ENCODE measurements around the gene ZSWIM6.

The ZSWIM6 gene

DNA sequence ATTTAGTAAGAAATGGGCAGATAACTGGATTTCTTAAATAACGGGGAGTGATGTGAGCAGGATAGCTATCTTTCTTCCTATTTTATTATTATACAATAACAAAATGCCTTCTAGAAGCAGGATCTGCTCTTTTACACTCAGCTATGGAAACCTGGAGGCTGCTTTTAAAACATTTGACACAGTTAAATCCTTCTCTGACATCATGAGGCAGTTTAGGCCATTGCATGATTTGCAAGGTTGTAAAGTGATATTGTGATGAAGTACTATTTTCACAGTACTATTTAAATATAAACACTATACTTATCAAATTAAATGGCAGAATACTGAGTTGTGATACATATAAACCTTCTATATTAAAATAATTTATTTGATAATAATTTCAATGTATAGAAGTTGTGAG lies 93.9 kb downstream of the ZSWIM6 start:
- Histone ChIP-seq H3K27ac (ENCODE audit: low read length) (no peak overlapping the region), H3K4me3 (ENCODE audit: low read length) (no peak overlapping the region), H2AFZ (ENCODE audit: low read length) (no peak overlapping the region), H3K9me3 (replicated peaks; ENCODE audit: insufficient read depth, low read length) (no peaks in the 10 kb centered on the region), H3K4me1 (ENCODE audit: low read length) (no peaks in the 10 kb centered on the region), H3K36me3 (replicated peaks; ENCODE audit: insufficient read depth, low read length) (no peaks in the 10 kb centered on the region), H3F3A (ENCODE audit: insufficient read depth, low read length) (no peaks in the 10 kb centered on the region), H4K20me1 (ENCODE audit: insufficient read depth, low read length) (no peaks in the 10 kb centered on the region), H3K9ac (ENCODE audit: low read length) (no peak overlapping the region), H3K4me2 (ENCODE audit: low read depth, low read length) (no peak overlapping the region), H3K27me3 (replicated peaks; ENCODE audit: insufficient read depth, low read length) (no peaks in the 10 kb centered on the region), H3K79me2 (ENCODE audit: low read length) (peaks cover 33% of the 10 kb centered on the region), H3K9me2 (replicated peaks; ENCODE audit: insufficient read depth, low read length) (no peaks in the 10 kb centered on the region)
- TF ChIP-seq EZH2phosphoT487 (IDR thresholded peaks at IDR 0.05; ENCODE audit: low read length) (no peak), EZH2 (optimal IDR thresholded peaks at IDR 0.05; ENCODE audit: low read depth, low read length) (no peak)
- TF ChIP-seq, protein P1, sequence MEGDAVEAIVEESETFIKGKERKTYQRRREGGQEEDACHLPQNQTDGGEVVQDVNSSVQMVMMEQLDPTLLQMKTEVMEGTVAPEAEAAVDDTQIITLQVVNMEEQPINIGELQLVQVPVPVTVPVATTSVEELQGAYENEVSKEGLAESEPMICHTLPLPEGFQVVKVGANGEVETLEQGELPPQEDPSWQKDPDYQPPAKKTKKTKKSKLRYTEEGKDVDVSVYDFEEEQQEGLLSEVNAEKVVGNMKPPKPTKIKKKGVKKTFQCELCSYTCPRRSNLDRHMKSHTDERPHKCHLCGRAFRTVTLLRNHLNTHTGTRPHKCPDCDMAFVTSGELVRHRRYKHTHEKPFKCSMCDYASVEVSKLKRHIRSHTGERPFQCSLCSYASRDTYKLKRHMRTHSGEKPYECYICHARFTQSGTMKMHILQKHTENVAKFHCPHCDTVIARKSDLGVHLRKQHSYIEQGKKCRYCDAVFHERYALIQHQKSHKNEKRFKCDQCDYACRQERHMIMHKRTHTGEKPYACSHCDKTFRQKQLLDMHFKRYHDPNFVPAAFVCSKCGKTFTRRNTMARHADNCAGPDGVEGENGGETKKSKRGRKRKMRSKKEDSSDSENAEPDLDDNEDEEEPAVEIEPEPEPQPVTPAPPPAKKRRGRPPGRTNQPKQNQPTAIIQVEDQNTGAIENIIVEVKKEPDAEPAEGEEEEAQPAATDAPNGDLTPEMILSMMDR (IDR thresholded peaks at IDR 0.05; ENCODE audit: low read length) = no peak
- DNase-seq = no peak

DNA sequence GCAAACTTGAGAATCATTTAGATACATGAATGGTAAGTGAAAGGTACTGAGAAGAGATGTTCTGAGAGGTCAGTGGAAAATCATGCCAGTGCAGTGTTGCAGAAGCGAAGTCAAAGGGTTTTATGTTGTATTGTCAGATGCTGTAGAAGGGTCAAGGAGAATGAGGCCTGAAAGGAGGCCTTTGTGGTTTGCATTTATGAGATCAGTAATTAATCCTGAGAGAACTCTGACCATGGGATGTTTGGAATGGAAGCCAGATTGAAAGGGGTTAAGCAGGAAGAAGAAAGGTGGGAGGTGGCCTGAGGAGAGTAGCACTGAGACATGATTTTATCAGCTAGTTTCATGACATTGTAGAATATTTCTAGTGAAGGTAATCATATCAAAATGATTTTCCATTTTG lies 97.8 kb downstream of the ZSWIM6 start:
- peaks cover 26% of the 10 kb centered on the region for H3K79me2 ChIP-seq (ENCODE audit: low read length)
- no peaks in the 10 kb centered on the region; the same call in 1 of the 2 replicates for H4K20me1 ChIP-seq (ENCODE audit: insufficient read depth, low read length)
- no peak overlapping the region for H3K27ac ChIP-seq (ENCODE audit: low read length)
- no peaks in the 10 kb centered on the region for H3F3A ChIP-seq (ENCODE audit: insufficient read depth, low read length)
- no peak overlapping the region for H2AFZ ChIP-seq (ENCODE audit: low read length)
- TF ChIP-seq EZH2 (optimal IDR thresholded peaks at IDR 0.05; ENCODE audit: low read depth, low read length) (no peak), EZH2phosphoT487 (IDR thresholded peaks at IDR 0.05; ENCODE audit: low read length) (no peak)
- TF ChIP-seq, protein P1 (IDR thresholded peaks at IDR 0.05; ENCODE audit: low read length) = no peak
- H3K27me3 ChIP-seq (replicated peaks; ENCODE audit: insufficient read depth, low read length) = no peaks in the 10 kb centered on the region
- no peak overlapping the region for H3K4me3 ChIP-seq (ENCODE audit: low read length)
- no peaks in the 10 kb centered on the region for H3K4me1 ChIP-seq (ENCODE audit: low read length)
- H3K9me3 ChIP-seq (replicated peaks; ENCODE audit: insufficient read depth, low read length) = no peaks in the 10 kb centered on the region
- no peak overlapping the region for H3K9ac ChIP-seq (ENCODE audit: low read length)
- no peak for DNase-seq
- no peak overlapping the region for H3K4me2 ChIP-seq (ENCODE audit: low read depth, low read length)
- no peaks in the 10 kb centered on the region for H3K36me3 ChIP-seq (replicated peaks; ENCODE audit: insufficient read depth, low read length)
- H3K9me2 ChIP-seq (replicated peaks; ENCODE audit: insufficient read depth, low read length) = no peaks in the 10 kb centered on the region

DNA sequence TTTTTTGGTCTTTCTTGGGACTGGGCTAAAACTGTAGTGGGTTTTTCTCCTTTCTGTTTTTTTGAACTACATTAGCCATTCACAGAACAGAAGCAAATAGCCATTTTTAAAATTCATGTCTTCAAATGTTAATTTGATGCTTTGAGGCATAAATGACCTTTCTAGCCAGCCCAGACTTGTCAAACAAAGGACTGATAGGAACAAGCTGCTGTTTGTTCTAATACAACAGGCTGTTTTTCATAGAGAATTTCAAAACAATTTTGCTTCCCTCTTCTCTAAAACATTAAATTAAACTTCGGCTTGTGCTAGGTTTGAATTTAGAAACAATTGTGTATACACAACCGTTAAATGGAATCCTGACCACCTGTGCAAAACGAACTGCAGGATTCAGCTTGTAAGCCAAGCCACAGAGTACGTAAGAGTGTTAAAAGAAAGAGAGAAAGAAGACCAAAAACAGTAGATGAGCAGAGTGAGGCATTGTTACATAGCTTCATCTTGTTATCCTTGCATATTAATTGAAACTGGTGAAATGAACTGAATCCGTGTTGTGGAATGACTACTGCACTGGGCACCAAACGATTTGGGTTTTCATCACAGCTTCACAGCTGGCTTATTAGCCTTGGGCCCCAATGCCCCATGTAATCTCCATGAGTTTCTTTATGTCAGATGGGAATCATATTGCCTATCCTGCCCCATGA lies 100.0 kb downstream of the ZSWIM6 start:
- Histone ChIP-seq H3K9me3 (replicated peaks; ENCODE audit: insufficient read depth, low read length) (no peaks in the 10 kb centered on the region), H3K27ac (ENCODE audit: low read length) (no peak overlapping the region), H2AFZ (ENCODE audit: low read length) (no peak overlapping the region), H3K4me2 (ENCODE audit: low read depth, low read length) (no peak overlapping the region), H3K36me3 (replicated peaks; ENCODE audit: insufficient read depth, low read length) (no peaks in the 10 kb centered on the region), H3K4me1 (ENCODE audit: low read length) (no peaks in the 10 kb centered on the region), H3K9me2 (replicated peaks; ENCODE audit: insufficient read depth, low read length) (no peaks in the 10 kb centered on the region), H3K4me3 (ENCODE audit: low read length) (no peak overlapping the region), H4K20me1 (ENCODE audit: insufficient read depth, low read length) (no peaks in the 10 kb centered on the region; the same call in 1 of the 2 replicates), H3F3A (ENCODE audit: insufficient read depth, low read length) (no peaks in the 10 kb centered on the region), H3K27me3 (replicated peaks; ENCODE audit: insufficient read depth, low read length) (no peaks in the 10 kb centered on the region), H3K9ac (ENCODE audit: low read length) (no peak overlapping the region), H3K79me2 (ENCODE audit: low read length) (peaks cover 32% of the 10 kb centered on the region)
- TF ChIP-seq, protein P1 (IDR thresholded peaks at IDR 0.05; ENCODE audit: low read length) = no peak
- no peak for TF ChIP-seq EZH2phosphoT487 (IDR thresholded peaks at IDR 0.05; ENCODE audit: low read length)
- TF ChIP-seq EZH2 (optimal IDR thresholded peaks at IDR 0.05; ENCODE audit: low read depth, low read length) = no peak
- DNase-seq = no peak
